Smooth muscle cell (in vitro differentiated cells): ENCODE measurements around the gene SZT2. TPM values are rescaled to one million over a fixed set of nuclear protein-coding genes. Genes with fewer than 3 reads are reported as not detected.

Experiments
- DNase-seq: peaks from one replicate; lab custom pipeline; 2025; ENCODE audit not compliant: unreplicated experiment; lab: John Stamatoyannopoulos, UW
- H2AFZ ChIP-seq: fragments of 200-600 bp; sonication (generic); 2 replicates; pipeline ENCODE4 v1.6.0; 2016; ENCODE audit warnings: antibody characterized with exemption, low read depth, mild to moderate bottlenecking
- H3F3A ChIP-seq: fragments of 200-600 bp; sonication (generic); 2 replicates; pipeline ENCODE4 v1.6.0; 2017; ENCODE audit warnings: antibody characterized with exemption, low read depth
- H3K27ac ChIP-seq: fragments of 200-600 bp; sonication (generic); 2 replicates; pipeline ENCODE4 v1.5.1; 2016; ENCODE audit warnings: low read depth, mild to moderate bottlenecking
- H3K27me3 ChIP-seq: fragments of 200-600 bp; sonication (generic); 2 replicates; pipeline ENCODE4 v1.6.1; 2016; ENCODE audit warnings: low read depth, mild to moderate bottlenecking
- H3K36me3 ChIP-seq: fragments of 200-600 bp; sonication (generic); 2 replicates; pipeline ENCODE4 v1.5.1; 2016; ENCODE audit warnings: low read depth
- H3K4me1 ChIP-seq: fragments of 200-600 bp; sonication (generic); 2 replicates; pipeline ENCODE4 v1.5.1; 2016; ENCODE audit warnings: low read depth
- H3K4me2 ChIP-seq: fragments of 200-600 bp; sonication (generic); 2 replicates; pipeline ENCODE4 v1.6.0; 2016; ENCODE audit warnings: mild to moderate bottlenecking
- H3K4me3 ChIP-seq: fragments of 200-600 bp; sonication (generic); 2 replicates; pipeline ENCODE4 v1.5.1; 2016; ENCODE audit warnings: mild to moderate bottlenecking
- H3K79me2 ChIP-seq: fragments of 200-600 bp; sonication (generic); 2 replicates; pipeline ENCODE4 v1.6.0; 2016; ENCODE audit warnings: low read depth, mild to moderate bottlenecking
- H3K9ac ChIP-seq: fragments of 200-600 bp; sonication (generic); 2 replicates; pipeline ENCODE4 v1.6.0; 2016; ENCODE audit warnings: low read depth
- H3K9me3 ChIP-seq: fragments of 200-600 bp; sonication (generic); replicated peaks from 2 replicates; pipeline ENCODE4 v1.5.1; 2016; ENCODE audit warnings: low read depth
- H4K20me1 ChIP-seq: fragments of 200-600 bp; sonication (generic); 2 replicates; pipeline ENCODE4 v1.6.0; 2016; ENCODE audit warnings: low read depth
- WGBS: methylation state at CpG from one replicate; pipeline ENCODE4 v1.1.7; 2016; ENCODE audit warnings: low lambda C conversion rate; 5-methylcytosine and 5-hydroxymethylcytosine counted together
- polyA plus RNA-seq: library from polyadenylated mRNA; unstranded; fragments of >200 nt; fragmentation: Nextera tagmentation; extraction: Ambion mirVana; gene quantifications from 2 replicates; pipeline ENCODE4 v1.2.1, GENCODE V29; 2016
- total RNA-seq: library from RNA; depleted of rRNA; stranded (reverse); fragments of >200 nt; gene quantifications from 2 replicates; pipeline ENCODE4 v1.2.3, GENCODE V29; 2014
- TF ChIP-seq, protein P1 (sequence below): fragments of 200-600 bp; sonication (generic); IDR thresholded peaks from 2 replicates; pipeline ENCODE4 v1.5.1; 2017; ENCODE audit warnings: borderline replicate concordance, mild to moderate bottlenecking, antibody characterized with exemption; ENCODE audit not compliant: insufficient read depth, poor library complexity, severe bottlenecking

SZT2 gene
- total and polyA plus RNA-seq, 2 experiments from 2014 or later = 9.0 to 20.8 TPM

DNA sequence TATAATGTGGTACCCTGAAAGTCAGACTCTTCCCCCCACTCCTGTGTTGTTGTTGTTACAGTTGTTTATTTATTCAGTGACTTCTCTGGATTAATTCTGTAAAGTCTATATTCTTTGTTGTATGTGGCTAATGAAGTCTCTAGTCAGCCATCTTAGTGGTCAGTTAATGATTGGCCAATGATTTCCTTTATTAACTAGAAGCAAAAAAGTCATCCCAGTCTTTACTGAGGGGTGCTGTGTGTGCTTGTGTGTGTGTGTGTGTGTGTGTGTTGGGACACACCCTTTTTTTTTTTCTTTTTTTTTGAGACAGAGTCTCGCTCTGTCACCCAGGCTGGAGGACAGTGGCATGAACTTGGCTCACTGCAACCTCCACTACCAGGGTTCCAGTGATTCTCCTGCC lies 101.4 kb downstream of the SZT2 start:
- DNase-seq = no peak
- Histone ChIP-seq H3K79me2 (no peaks in the 10 kb centered on the region), H3K4me1 (peaks cover 11% of the 10 kb centered on the region), H3K4me3 (no peak overlapping the region), H3F3A (no peaks in the 10 kb centered on the region), H3K27me3 (no peaks in the 10 kb centered on the region), H3K9ac (no peak overlapping the region), H3K36me3 (no peaks in the 10 kb centered on the region), H3K4me2 (no peak overlapping the region), H2AFZ (no peak overlapping the region), H3K27ac (no peak overlapping the region), H3K9me3 (peaks cover 6% of the 10 kb centered on the region), H4K20me1 (no peaks in the 10 kb centered on the region)
- WGBS = 100% methylated on average over 1 of the region's 1 CpG
- TF ChIP-seq, protein P1, sequence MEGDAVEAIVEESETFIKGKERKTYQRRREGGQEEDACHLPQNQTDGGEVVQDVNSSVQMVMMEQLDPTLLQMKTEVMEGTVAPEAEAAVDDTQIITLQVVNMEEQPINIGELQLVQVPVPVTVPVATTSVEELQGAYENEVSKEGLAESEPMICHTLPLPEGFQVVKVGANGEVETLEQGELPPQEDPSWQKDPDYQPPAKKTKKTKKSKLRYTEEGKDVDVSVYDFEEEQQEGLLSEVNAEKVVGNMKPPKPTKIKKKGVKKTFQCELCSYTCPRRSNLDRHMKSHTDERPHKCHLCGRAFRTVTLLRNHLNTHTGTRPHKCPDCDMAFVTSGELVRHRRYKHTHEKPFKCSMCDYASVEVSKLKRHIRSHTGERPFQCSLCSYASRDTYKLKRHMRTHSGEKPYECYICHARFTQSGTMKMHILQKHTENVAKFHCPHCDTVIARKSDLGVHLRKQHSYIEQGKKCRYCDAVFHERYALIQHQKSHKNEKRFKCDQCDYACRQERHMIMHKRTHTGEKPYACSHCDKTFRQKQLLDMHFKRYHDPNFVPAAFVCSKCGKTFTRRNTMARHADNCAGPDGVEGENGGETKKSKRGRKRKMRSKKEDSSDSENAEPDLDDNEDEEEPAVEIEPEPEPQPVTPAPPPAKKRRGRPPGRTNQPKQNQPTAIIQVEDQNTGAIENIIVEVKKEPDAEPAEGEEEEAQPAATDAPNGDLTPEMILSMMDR = no peak

DNA sequence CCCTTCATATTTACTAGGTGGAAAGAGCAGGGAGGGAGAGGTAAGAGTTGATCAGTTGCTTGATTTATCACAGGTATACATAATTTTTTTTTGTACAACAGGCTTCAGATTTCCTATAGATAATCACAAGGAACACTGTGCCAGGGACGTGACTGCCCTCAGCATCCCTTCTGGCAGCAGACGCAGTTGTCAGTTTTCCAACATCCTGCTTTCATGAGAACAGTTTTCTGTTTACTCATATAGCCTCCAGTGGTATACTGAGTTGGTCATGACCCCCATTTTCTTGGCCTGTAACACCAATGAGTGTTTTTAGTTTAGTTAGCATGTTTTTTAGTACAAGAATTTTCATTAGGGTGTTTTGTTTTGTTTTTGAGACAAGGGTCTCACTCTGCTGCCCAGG lies 103.1 kb downstream of the SZT2 start:
- Histone ChIP-seq H3K27ac (no peak overlapping the region), H3K9ac (no peak overlapping the region), H3K36me3 (no peaks in the 10 kb centered on the region), H4K20me1 (no peaks in the 10 kb centered on the region), H2AFZ (no peak overlapping the region), H3F3A (no peaks in the 10 kb centered on the region), H3K79me2 (no peaks in the 10 kb centered on the region), H3K9me3 (peaks cover 6% of the 10 kb centered on the region), H3K4me1 (peaks cover 11% of the 10 kb centered on the region), H3K27me3 (no peaks in the 10 kb centered on the region), H3K4me3 (no peak overlapping the region), H3K4me2 (no peak overlapping the region)
- DNase-seq = no peak
- TF ChIP-seq, protein P1 = no peak
- 85% methylated on average over 2 of the region's 2 CpGs for WGBS

DNA sequence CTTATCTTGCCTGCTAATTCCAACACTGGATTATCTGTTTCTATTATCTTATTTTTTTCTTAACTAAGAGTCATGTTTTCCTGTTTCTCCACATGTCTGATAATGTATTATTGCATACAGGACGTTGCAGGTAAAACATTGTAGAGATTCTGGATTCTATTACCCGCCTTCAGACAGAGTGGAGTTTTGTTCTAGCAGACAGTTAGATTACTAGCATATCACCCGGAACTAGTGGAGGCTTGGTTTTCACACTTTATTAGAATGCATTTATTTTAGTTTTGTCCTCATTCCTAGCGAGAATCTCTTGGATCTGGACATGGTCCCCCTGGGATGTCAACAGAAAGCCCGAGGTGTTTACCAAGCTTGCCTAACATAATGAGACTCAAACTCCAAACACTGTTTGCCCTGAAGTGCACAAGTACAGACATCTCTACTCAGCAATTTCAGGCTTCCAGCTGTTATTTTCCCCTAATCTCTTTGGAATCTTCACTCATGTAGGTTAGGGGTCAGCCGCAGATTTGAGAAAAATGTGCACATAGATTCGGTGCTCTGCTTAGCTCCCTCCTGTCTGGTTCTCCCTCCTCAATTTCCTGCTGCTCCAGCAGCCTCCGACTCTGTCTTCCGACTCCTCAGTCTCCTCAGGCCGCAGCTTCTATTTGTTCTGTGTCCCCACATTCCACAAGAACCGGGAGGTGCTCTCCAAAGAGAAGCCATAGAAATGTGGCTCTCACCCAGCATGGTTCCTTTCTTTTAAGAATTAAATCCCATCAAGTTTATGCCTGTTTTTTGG lies 104.2 kb downstream of the SZT2 start:
- DNase-seq = no peak
- 41% methylated on average over 11 of the region's 11 CpGs for WGBS
- Histone ChIP-seq H3K4me2 (peak overlapping the region; percentile 70), H3K79me2 (no peaks in the 10 kb centered on the region), H3F3A (no peaks in the 10 kb centered on the region), H4K20me1 (no peaks in the 10 kb centered on the region), H3K36me3 (no peaks in the 10 kb centered on the region), H2AFZ (peak overlapping the region; percentile 92), H3K9me3 (no peaks in the 10 kb centered on the region), H3K27me3 (no peaks in the 10 kb centered on the region), H3K9ac (no peak overlapping the region), H3K4me3 (no peak overlapping the region), H3K27ac (no peak overlapping the region), H3K4me1 (peaks cover 11% of the 10 kb centered on the region)
- TF ChIP-seq, protein P1 = no peak

DNA sequence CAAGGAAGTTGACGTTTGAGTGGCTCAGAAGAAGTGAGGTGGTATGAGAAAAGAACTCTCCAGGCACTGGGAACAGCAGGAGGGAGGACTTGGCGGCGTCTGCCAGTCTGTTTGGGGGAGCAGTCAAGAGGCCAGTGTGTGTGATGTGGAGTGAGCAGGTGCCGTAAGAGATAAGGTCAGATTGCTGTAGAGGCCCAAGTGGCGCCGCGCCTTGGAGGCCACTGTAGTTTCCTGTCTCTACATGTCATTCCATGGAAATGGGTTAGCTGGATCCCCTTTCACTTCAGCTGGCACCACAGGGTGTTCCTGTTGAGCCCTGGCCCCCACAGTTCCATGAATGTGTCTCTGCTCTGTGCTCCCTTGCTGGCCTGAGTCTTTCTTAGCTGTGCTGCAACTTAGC lies 105.5 kb downstream of the SZT2 start:
- Histone ChIP-seq H3K27ac (no peak overlapping the region), H3K4me2 (no peak overlapping the region), H2AFZ (no peak overlapping the region), H3K36me3 (no peaks in the 10 kb centered on the region), H3K27me3 (no peaks in the 10 kb centered on the region), H3K9me3 (no peaks in the 10 kb centered on the region), H3K4me3 (no peak overlapping the region), H3K9ac (no peak overlapping the region), H3K79me2 (no peaks in the 10 kb centered on the region), H4K20me1 (no peaks in the 10 kb centered on the region), H3F3A (no peaks in the 10 kb centered on the region), H3K4me1 (peaks cover 11% of the 10 kb centered on the region)
- 92% methylated on average over 7 of the region's 7 CpGs for WGBS
- TF ChIP-seq, protein P1 = no peak
- DNase-seq = no peak
